ENCODE measurements around the gene MLH3.

GRCh38 chr14:75070383-75070782 is 19.1 kb upstream of the MLH3 start:
- TF ChIP-seq POLR2A (IDR thresholded peaks at IDR 0.05) (no peak), CTCF (IDR thresholded peaks at IDR 0.05) (no peak)
